GM12878 (cell line): ENCODE results near the gene NAP1L5. TPM values are rescaled to one million over a fixed set of nuclear protein-coding genes. Genes with fewer than 3 reads are reported as not detected.

Experiments used
- EED ChIP-seq: sonication (generic); IDR thresholded peaks from 2 replicates; pipeline ENCODE4 v1.6.1; 2016; ENCODE audit warnings: antibody characterized with exemption, low read depth
- GATAD2B ChIP-seq: fragments of 450-650 bp; conservative IDR thresholded peaks from 2 replicates; pipeline ENCODE4 v1.6.1; 2017; ENCODE audit warnings: low read depth, mild to moderate bottlenecking, moderate library complexity
- MYB ChIP-seq: fragments of 150-350 bp; IDR thresholded peaks from 2 replicates; pipeline ENCODE4 v1.6.1; 2014; ENCODE audit warnings: mild to moderate bottlenecking, low read depth, low read length, borderline replicate concordance
- MYC ChIP-seq: IDR thresholded peaks from 2 replicates; pipeline ENCODE4 v1.6.1; 2011; ENCODE audit warnings: mild to moderate bottlenecking, low read length, moderate library complexity, inconsistent platforms; ENCODE audit not compliant: insufficient read depth, insufficient replicate concordance, insufficient read length, severe bottlenecking
- RAD21 ChIP-seq: IDR thresholded peaks from 2 replicates; pipeline ENCODE4 v1.6.1; 2011; ENCODE audit warnings: mild to moderate bottlenecking, low read depth, low read length, moderate library complexity; ENCODE audit not compliant: insufficient read depth
- SRF ChIP-seq, 2 experiments: IDR thresholded peaks; 2 replicates each; pipeline ENCODE4 v1.6.1; 2011; ENCODE audit warnings: low read depth in 2 of 2, low read length in 2 of 2, mild to moderate bottlenecking in 1 of 2, moderate library complexity in 1 of 2
- polyA plus RNA-seq, 11 experiments: library from polyadenylated mRNA; depleted of rRNA in 4 of 11; unstranded in 6 of 11; stranded (reverse) in 5 of 11; fragments of >200 nt; fragmentation: Nextera tagmentation in 4 of 11; fragmentation: Illumina TruSeq in 1 of 11; extraction: Ambion mirVana in 4 of 11; extraction: Trizol in 1 of 11; gene quantifications; 1 replicate in 1 of 11; 2 replicates in 10 of 11; pipeline versions ENCODE4 v1.2.1 to v1.2.3, GENCODE V29; 2011 to 2016; ENCODE audit warnings: inconsistent platforms in 2 of 11, missing spikeins in 2 of 11, low read depth in 1 of 11
- total RNA-seq, 4 experiments: library from RNA; depleted of rRNA in 3 of 4; stranded (reverse); fragments of >200 nt in 3 of 4; fragmentation: Illumina TruSeq in 1 of 4; extraction: Trizol in 1 of 4; gene quantifications; 2 replicates each; pipeline versions ENCODE4 v1.2.1 to v1.2.3, GENCODE V29; 2013 to 2021
- TF ChIP-seq, protein P1 (sequence below): IDR thresholded peaks from 2 replicates; pipeline ENCODE4 v1.6.1; 2012; ENCODE audit warnings: improper control_type of control experiment, low read depth, low read length; ENCODE audit not compliant: insufficient replicate concordance
- TF ChIP-seq, protein P2 (sequence below): IDR thresholded peaks from 2 replicates; pipeline ENCODE4 v1.6.1; 2011; ENCODE audit warnings: borderline replicate concordance, low read depth, mild to moderate bottlenecking, moderate library complexity, mixed read lengths, low read length; ENCODE audit not compliant: insufficient read depth; ENCODE audit errors: extremely low read length
- TF ChIP-seq, protein P3 (sequence below): fragments of 450-650 bp; IDR thresholded peaks from 2 replicates; pipeline ENCODE4 v1.6.1; 2017; ENCODE audit warnings: mild to moderate bottlenecking, moderate library complexity

Gene NAP1L5
- total and polyA plus RNA-seq, 10 of the 15 experiments (the other 5 are each of a cell fraction or from before 2014, with no cell fraction given): 2.1 to 5.3 (median 3.7) TPM

DNA sequence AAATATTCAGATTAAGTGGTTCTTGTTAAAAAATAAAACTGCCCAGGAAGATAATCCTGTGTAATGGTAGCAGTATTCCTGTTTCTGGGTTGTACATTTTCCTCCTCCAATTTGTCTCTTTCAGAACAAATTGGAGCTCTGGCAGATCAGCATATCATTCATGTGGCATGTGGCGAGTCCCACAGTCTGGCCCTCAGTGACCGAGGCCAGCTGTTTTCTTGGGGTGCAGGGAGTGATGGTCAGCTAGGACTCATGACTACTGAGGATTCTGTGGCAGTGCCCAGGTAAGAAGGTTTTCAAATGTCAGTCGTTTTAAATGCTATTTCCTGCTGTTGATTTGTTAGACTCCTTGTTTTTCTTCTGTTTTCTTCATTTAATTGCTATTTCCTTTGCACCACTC, 47.9 kb downstream of the NAP1L5 start (continued):
- TF ChIP-seq SRF (IDR thresholded peaks at IDR 0.05; ENCODE audit: low read depth in 2 of 2, low read length in 2 of 2) (no peak), GATAD2B (no peak), MYB (no peak), RAD21 (no peak), MYC (no peak), EED (no peak)
- TF ChIP-seq, protein P1, sequence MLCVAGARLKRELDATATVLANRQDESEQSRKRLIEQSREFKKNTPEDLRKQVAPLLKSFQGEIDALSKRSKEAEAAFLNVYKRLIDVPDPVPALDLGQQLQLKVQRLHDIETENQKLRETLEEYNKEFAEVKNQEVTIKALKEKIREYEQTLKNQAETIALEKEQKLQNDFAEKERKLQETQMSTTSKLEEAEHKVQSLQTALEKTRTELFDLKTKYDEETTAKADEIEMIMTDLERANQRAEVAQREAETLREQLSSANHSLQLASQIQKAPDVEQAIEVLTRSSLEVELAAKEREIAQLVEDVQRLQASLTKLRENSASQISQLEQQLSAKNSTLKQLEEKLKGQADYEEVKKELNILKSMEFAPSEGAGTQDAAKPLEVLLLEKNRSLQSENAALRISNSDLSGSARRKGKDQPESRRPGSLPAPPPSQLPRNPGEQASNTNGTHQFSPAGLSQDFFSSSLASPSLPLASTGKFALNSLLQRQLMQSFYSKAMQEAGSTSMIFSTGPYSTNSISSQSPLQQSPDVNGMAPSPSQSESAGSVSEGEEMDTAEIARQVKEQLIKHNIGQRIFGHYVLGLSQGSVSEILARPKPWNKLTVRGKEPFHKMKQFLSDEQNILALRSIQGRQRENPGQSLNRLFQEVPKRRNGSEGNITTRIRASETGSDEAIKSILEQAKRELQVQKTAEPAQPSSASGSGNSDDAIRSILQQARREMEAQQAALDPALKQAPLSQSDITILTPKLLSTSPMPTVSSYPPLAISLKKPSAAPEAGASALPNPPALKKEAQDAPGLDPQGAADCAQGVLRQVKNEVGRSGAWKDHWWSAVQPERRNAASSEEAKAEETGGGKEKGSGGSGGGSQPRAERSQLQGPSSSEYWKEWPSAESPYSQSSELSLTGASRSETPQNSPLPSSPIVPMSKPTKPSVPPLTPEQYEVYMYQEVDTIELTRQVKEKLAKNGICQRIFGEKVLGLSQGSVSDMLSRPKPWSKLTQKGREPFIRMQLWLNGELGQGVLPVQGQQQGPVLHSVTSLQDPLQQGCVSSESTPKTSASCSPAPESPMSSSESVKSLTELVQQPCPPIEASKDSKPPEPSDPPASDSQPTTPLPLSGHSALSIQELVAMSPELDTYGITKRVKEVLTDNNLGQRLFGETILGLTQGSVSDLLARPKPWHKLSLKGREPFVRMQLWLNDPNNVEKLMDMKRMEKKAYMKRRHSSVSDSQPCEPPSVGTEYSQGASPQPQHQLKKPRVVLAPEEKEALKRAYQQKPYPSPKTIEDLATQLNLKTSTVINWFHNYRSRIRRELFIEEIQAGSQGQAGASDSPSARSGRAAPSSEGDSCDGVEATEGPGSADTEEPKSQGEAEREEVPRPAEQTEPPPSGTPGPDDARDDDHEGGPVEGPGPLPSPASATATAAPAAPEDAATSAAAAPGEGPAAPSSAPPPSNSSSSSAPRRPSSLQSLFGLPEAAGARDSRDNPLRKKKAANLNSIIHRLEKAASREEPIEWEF: no peak
- TF ChIP-seq, protein P2, sequence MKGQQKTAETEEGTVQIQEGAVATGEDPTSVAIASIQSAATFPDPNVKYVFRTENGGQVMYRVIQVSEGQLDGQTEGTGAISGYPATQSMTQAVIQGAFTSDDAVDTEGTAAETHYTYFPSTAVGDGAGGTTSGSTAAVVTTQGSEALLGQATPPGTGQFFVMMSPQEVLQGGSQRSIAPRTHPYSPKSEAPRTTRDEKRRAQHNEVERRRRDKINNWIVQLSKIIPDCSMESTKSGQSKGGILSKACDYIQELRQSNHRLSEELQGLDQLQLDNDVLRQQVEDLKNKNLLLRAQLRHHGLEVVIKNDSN: no peak
- TF ChIP-seq, protein P3, sequence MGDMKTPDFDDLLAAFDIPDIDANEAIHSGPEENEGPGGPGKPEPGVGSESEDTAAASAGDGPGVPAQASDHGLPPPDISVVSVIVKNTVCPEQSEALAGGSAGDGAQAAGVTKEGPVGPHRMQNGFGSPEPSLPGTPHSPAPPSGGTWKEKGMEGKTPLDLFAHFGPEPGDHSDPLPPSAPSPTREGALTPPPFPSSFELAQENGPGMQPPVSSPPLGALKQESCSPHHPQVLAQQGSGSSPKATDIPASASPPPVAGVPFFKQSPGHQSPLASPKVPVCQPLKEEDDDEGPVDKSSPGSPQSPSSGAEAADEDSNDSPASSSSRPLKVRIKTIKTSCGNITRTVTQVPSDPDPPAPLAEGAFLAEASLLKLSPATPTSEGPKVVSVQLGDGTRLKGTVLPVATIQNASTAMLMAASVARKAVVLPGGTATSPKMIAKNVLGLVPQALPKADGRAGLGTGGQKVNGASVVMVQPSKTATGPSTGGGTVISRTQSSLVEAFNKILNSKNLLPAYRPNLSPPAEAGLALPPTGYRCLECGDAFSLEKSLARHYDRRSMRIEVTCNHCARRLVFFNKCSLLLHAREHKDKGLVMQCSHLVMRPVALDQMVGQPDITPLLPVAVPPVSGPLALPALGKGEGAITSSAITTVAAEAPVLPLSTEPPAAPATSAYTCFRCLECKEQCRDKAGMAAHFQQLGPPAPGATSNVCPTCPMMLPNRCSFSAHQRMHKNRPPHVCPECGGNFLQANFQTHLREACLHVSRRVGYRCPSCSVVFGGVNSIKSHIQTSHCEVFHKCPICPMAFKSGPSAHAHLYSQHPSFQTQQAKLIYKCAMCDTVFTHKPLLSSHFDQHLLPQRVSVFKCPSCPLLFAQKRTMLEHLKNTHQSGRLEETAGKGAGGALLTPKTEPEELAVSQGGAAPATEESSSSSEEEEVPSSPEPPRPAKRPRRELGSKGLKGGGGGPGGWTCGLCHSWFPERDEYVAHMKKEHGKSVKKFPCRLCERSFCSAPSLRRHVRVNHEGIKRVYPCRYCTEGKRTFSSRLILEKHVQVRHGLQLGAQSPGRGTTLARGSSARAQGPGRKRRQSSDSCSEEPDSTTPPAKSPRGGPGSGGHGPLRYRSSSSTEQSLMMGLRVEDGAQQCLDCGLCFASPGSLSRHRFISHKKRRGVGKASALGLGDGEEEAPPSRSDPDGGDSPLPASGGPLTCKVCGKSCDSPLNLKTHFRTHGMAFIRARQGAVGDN: no peak
